GM06990 (cell line): ENCODE results near the gene SSU72.

Source experiments
- DNase-seq: peaks from one replicate; pipeline ENCODE4 v3.0.0-alpha.2; 2011; ENCODE audit not compliant: insufficient read length; ENCODE audit errors: extremely low read depth
- H3K27me3 ChIP-seq: replicated peaks from 2 replicates; pipeline ENCODE4 v1.6.0; 2011; ENCODE audit warnings: low read length; ENCODE audit not compliant: control insufficient read depth, insufficient read depth
- H3K36me3 ChIP-seq: 2 replicates; pipeline ENCODE4 v1.5.1; 2011; ENCODE audit warnings: low read length; ENCODE audit not compliant: control insufficient read depth, insufficient read depth
- H3K4me3 ChIP-seq: replicated peaks from 2 replicates; pipeline ENCODE4 v1.5.1; 2011; ENCODE audit warnings: low read depth, mild to moderate bottlenecking, control low read depth, low read length
- TF ChIP-seq, protein P1 (sequence below): IDR thresholded peaks from 2 replicates; pipeline ENCODE4 v1.5.1; 2011; ENCODE audit warnings: low read length, control low read depth, mild to moderate bottlenecking, inconsistent platforms; ENCODE audit not compliant: insufficient read depth, poor library complexity, severe bottlenecking

SSU72 gene

DNA sequence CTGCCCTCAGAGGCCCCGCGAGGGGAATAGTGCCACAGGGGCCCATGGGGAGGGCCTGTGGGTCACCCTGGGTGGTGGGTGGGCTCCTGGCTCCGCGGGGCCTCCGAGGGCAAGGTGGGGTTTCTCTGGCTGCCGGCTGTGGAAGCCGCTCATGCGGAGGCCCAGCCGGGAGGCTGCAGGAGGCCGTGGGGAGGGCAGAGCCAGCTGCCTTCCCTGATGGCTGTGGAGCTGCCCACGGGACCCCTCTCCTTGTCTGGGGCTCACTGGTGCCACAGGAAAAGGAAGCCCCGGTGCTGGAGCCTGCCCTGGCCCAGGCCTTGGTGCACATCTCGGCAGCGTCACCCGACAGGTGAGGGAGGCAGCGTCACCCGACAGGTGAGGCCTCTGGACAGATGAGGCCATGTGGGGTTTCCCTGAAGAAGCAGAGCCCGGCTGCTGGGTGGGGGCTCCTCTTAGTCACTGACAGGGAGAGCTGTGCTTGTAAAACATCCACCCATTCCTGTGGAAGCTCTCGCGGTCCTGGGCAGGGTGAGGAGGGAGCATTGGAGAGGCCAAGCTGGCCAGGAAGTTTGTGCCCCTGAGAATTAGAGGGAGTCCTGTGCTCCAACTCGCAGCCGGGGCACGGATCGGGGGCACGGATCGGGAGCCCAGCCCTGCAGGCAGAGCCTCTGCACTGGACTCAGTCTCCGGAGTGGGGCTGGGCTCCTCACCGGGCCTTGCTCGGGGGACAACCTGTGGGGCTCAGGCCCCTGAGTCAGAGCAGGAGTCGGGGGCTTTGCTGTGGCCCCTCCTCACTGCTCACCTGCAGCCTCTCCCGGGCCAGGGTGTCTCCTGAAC is 46.7 kb upstream of the SSU72 start:
- no peak overlapping the region for H3K4me3 ChIP-seq
- TF ChIP-seq, protein P1, sequence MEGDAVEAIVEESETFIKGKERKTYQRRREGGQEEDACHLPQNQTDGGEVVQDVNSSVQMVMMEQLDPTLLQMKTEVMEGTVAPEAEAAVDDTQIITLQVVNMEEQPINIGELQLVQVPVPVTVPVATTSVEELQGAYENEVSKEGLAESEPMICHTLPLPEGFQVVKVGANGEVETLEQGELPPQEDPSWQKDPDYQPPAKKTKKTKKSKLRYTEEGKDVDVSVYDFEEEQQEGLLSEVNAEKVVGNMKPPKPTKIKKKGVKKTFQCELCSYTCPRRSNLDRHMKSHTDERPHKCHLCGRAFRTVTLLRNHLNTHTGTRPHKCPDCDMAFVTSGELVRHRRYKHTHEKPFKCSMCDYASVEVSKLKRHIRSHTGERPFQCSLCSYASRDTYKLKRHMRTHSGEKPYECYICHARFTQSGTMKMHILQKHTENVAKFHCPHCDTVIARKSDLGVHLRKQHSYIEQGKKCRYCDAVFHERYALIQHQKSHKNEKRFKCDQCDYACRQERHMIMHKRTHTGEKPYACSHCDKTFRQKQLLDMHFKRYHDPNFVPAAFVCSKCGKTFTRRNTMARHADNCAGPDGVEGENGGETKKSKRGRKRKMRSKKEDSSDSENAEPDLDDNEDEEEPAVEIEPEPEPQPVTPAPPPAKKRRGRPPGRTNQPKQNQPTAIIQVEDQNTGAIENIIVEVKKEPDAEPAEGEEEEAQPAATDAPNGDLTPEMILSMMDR: no peak
- no peaks in the 10 kb centered on the region for H3K27me3 ChIP-seq
- H3K36me3 ChIP-seq: peaks cover 2% of the 10 kb centered on the region; the same call in 1 of the 2 replicates
- DNase-seq: no peak

DNA sequence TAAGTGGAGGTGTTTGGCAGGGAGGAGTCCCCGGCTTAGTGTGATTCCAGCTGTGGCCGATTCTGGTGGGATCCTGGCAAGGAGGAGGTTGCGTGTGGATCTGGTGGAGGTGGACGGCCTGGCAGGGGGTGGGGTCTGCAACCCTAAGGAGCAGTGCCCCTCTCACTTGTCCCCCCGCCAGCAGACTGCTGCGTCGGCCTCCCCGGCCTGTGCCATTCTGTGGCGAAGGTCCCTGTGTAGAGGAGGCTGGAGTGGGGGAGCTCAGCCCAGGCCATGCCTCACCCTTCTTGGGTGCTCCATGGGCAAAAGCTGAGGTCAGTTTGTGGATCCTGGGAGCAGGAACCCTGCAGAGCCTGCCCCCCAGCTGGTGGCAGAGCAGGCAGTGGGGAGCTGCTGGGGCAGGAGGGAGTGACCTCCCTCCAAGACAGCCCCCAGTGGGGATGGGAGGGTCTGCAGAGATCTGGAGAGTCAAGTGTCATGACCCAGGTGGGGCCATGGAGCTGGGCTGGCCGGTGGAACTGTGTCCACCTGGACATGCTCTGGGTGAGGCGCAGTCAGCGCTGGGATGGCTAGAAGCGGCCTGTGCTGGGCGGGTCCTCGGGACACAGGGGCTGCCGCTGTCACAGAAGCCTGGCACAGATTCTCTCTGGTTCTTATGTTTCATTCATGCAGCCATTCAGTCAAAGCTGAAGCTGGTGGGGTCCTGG is 45.9 kb upstream of the SSU72 start:
- TF ChIP-seq, protein P1: no peak
- no peak overlapping the region for H3K4me3 ChIP-seq
- H3K27me3 ChIP-seq: no peaks in the 10 kb centered on the region
- peaks cover 2% of the 10 kb centered on the region; the same call in 1 of the 2 replicates for H3K36me3 ChIP-seq
- DNase-seq: no peak

DNA sequence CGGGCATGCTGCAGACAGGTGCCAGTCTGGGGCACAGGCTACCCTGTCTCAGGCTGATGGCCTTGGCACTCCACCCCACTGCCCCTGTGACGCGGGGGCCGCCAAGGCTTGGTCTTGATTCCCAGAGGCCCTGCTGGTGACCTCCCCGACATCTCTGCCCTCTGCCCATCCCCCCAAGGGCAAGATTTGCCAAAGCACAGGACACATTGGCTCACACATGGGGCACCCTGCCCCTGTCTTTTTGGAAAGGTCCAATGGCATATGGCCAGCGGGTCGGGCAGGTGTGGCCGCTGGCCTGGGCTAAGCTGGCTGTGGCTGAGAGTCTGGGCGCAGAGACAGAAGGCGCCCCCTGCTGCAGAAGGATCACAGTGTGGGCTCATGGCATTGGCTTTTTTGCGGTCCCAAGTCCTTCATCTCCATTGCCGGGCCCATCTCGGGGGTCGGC is 45.3 kb upstream of the SSU72 start:
- peaks cover 2% of the 10 kb centered on the region; the same call in 1 of the 2 replicates for H3K36me3 ChIP-seq
- TF ChIP-seq, protein P1: peak; percentile 47
- DNase-seq: no peak
- H3K27me3 ChIP-seq: no peaks in the 10 kb centered on the region
- H3K4me3 ChIP-seq: no peak overlapping the region

DNA sequence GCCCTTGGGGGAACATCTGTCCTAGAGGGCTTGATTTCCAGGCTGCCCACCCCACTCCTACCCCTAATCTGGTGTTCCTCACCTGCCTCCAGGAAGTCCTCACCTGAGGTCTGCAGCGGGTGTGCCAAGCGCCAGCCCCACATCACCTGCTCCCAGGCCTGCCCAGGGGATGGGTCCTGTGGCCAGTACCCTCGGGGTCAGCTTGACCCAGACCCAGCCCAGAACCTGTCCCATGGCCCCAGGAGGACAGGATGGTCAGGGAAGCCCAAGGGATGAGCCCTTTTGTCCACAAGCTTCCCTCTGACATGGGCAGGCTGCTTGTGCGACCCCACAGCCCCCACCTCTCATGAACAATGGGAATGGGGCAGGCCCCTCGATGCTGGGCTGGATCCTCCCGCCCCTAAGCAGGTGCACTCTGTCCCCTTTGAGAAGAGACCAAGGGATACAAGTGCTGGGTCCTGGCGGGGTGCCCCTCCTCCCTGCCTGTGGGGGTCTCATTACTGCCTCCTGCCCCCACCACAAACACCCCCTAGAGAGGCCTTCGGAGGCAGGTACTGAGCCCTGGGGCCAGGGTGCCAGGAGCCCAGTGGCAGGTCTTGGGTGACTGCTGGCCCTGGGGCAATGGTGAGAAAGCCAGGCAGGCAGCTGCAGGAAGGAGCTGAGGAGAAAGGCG is 43.9 kb upstream of the SSU72 start:
- Histone ChIP-seq H3K36me3 (peaks cover 2% of the 10 kb centered on the region; the same call in 1 of the 2 replicates), H3K27me3 (no peaks in the 10 kb centered on the region), H3K4me3 (no peak overlapping the region)
- no peak for DNase-seq
- TF ChIP-seq, protein P1: no peak

DNA sequence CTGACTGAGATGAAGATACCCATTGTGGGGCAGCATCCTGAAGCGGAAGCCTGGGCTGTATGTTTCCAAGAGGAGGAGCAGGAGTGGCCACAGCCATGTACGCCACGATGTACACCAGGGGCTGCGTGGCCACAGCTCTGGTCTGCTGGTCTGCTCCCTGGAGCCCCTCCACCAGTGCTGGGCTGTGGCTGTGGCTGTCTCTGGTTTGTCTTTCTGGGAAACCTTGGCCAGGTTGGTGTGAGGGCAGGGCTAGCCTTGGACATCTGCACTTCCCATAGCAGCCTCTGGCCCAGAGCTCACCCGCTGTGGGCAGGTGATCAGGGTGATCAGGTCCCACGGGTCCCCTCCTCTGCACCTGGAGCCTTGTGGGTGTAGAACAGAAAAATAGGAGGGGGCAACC is 43.3 kb upstream of the SSU72 start:
- H3K4me3 ChIP-seq: no peak overlapping the region
- TF ChIP-seq, protein P1: no peak
- no peak for DNase-seq
- H3K27me3 ChIP-seq: no peaks in the 10 kb centered on the region
- peaks cover 2% of the 10 kb centered on the region; the same call in 1 of the 2 replicates for H3K36me3 ChIP-seq
